Thoracic aorta (tissue), 2 donors: ENCODE measurements around the gene MSANTD2. TPM values are rescaled to one million over a fixed set of nuclear protein-coding genes. Genes with fewer than 3 reads are reported as not detected.
A peak's percentile ranks its signal among the peaks of the same experiment; 100 is the strongest.

Source experiments
- ATAC-seq: fragments of 150-250 bp; one replicate; pipeline ENCODE4 v1.8.0; 2017; ENCODE audit warnings: low read depth; ENCODE audit not compliant: insufficient number of reproducible peaks, low FRiP score
- DNase-seq: peaks from one replicate; pipeline ENCODE4 v3.0.0-alpha.2; 2020; ENCODE audit warnings: low spot score
- H3K27ac ChIP-seq, 2 donors: fragments of 200-600 bp; sonication (generic); 1 replicate in 1 of 2; 2 replicates in 1 of 2; pipeline ENCODE4 v1.5.1; 2016; ENCODE audit warnings: mild to moderate bottlenecking in 2 of 2, moderate library complexity in 2 of 2
- H3K27me3 ChIP-seq: fragments of 200-600 bp; sonication (generic); replicated peaks from 2 replicates; pipeline ENCODE4 v1.6.0; 2016; ENCODE audit warnings: mild to moderate bottlenecking; ENCODE audit not compliant: insufficient read depth
- H3K36me3 ChIP-seq: fragments of 200-600 bp; sonication (generic); one replicate; pipeline ENCODE4 v1.5.1; 2016
- H3K4me1 ChIP-seq, 2 donors: fragments of 200-600 bp; sonication (generic); 1 replicate in 1 of 2; 2 replicates in 1 of 2; pipeline versions ENCODE4 v1.5.1 to v1.6.0; 2016; ENCODE audit warnings: low read depth in 2 of 2, mild to moderate bottlenecking in 1 of 2; ENCODE audit not compliant: control insufficient read depth in 1 of 2
- H3K4me3 ChIP-seq: fragments of 200-600 bp; sonication (generic); 2 replicates; pipeline ENCODE4 v1.5.1; 2016; ENCODE audit warnings: mild to moderate bottlenecking
- H3K9me3 ChIP-seq: fragments of 200-600 bp; sonication (generic); 2 replicates; pipeline ENCODE4 v1.5.1; 2016
- CTCF ChIP-seq: fragments of 200-600 bp; sonication (generic); IDR thresholded peaks from one replicate; pipeline ENCODE4 v1.5.1; 2019; ENCODE audit warnings: antibody characterized with exemption
- total RNA-seq, 2 donors: library from RNA; depleted of rRNA; stranded (reverse); fragments of >200 nt; gene quantifications; one replicate each; pipeline versions ENCODE4 v1.1.0 to v1.2.3, GENCODE V29; 2016

The MSANTD2 gene
- total RNA-seq = 10 to 100 TPM; 16.4 to 29.4 TPM

GRCh38 chr11:124800226-124800929 lies at the start of gene MSANTD2:
Gene MSANTD2 (minus strand): TSS chr11:124800406. CDS start chr11:124800380, 26 bp downstream.
- peak; percentile 90 for ATAC-seq
- no peak for TF ChIP-seq CTCF
- peak; percentile 35 for DNase-seq

GRCh38 chr11:124846070-124846673 lies 46.0 kb upstream of the MSANTD2 start:
- no peaks in the 10 kb centered on the region for H3K36me3 ChIP-seq
- H3K27ac ChIP-seq = no peak overlapping the region
- DNase-seq (no peak), ATAC-seq (no peak)
- peaks cover 32% of the 10 kb centered on the region for H3K27me3 ChIP-seq
- H3K4me1 ChIP-seq = peaks cover 0 to 7% of the 10 kb centered on the region in 2 donors
- no peak for TF ChIP-seq CTCF
- no peak overlapping the region for H3K4me3 ChIP-seq
- H3K9me3 ChIP-seq = no peaks in the 10 kb centered on the region

More at GRCh38 chr11:124800226-124800929, at the start of gene MSANTD2:
- no peaks in the 10 kb centered on the region for H3K27me3 ChIP-seq
- peak within 1 kb of the TSS; percentile 99 to 100 for H3K27ac ChIP-seq
- H3K36me3 ChIP-seq = peaks cover 2% of the 10 kb centered on the region
- H3K4me3 ChIP-seq = peak within 1 kb of the TSS; percentile 100
- peaks cover 17 to 37% of the 10 kb centered on the region in 2 donors for H3K4me1 ChIP-seq
- H3K9me3 ChIP-seq = no peaks in the 10 kb centered on the region

- Histone ChIP-seq H3K9me3 (no peaks in the 10 kb centered on the region), H3K4me3 (no peak overlapping the region), H3K27ac (no peak overlapping the region), H3K27me3 (peaks cover 42% of the 10 kb centered on the region), H3K36me3 (no peaks in the 10 kb centered on the region), H3K4me1 (peaks cover 0 to 14% of the 10 kb centered on the region in 2 donors)
- DNase-seq (no peak), ATAC-seq (no peak)
- no peak for TF ChIP-seq CTCF
Measured at GRCh38 chr11:124844664-124845079, 44.5 kb upstream of the MSANTD2 start.

GRCh38 chr11:124843616-124843910 lies 43.4 kb upstream of the MSANTD2 start:
- Histone ChIP-seq H3K27ac (no peak overlapping the region), H3K36me3 (no peaks in the 10 kb centered on the region), H3K4me3 (no peak overlapping the region), H3K27me3 (peaks cover 50% of the 10 kb centered on the region), H3K4me1 (peaks cover 5 to 22% of the 10 kb centered on the region in 2 donors), H3K9me3 (no peaks in the 10 kb centered on the region)
- no peak for TF ChIP-seq CTCF
- ATAC-seq (no peak), DNase-seq (no peak)

- no peak overlapping the region for H3K4me3 ChIP-seq
- no peak for TF ChIP-seq CTCF
- ATAC-seq (no peak), DNase-seq (no peak)
- no peak overlapping the region for H3K27ac ChIP-seq
- H3K27me3 ChIP-seq = peaks cover 50% of the 10 kb centered on the region
- H3K9me3 ChIP-seq = no peaks in the 10 kb centered on the region
- H3K36me3 ChIP-seq = no peaks in the 10 kb centered on the region
- peaks cover 5 to 22% of the 10 kb centered on the region in 2 donors for H3K4me1 ChIP-seq
Measured at GRCh38 chr11:124842305-124842704, 42.1 kb upstream of the MSANTD2 start.
